Measurements from ENCODE around the gene MVB12B. TPM values are rescaled to one million over a fixed set of nuclear protein-coding genes. Genes with fewer than 3 reads are reported as not detected.

The MVB12B gene
- total RNA-seq, 1 experiment from 2014 or later, result 5.8 TPM

GRCh38 chr9:126499005-126499910, 172.6 kb downstream of the MVB12B start:
- H3T11ph ChIP-seq (ENCODE audit: low read length), result no peak overlapping the region
- no peak overlapping the region for H2BK15ac ChIP-seq (ENCODE audit: low read depth, low read length)
- peak overlapping the region; percentile 65 to 84 for H3K4me3 Mint-ChIP-seq
- H3K4me1 ChIP-seq (ENCODE audit: insufficient read depth, low read length), result no peaks in the 10 kb centered on the region
- no peak overlapping the region for H2BK12ac ChIP-seq (ENCODE audit: insufficient read length, low read depth, low read length)
- H3K4me1 Mint-ChIP-seq, result peaks cover 11 to 13% of the 10 kb centered on the region in 2 experiments
- H3K79me1 ChIP-seq (ENCODE audit: insufficient read depth, low read depth, low read length, poor library complexity, severe bottlenecking), result no peaks in the 10 kb centered on the region
- H4K5ac ChIP-seq (ENCODE audit: insufficient read length, low read depth, low read length), result no peak overlapping the region
- H3K27me3 ChIP-seq (ENCODE audit: insufficient read depth, low read length), result no peaks in the 10 kb centered on the region
- H2BK120ac ChIP-seq (ENCODE audit: low read depth, low read length, poor library complexity, severe bottlenecking), result no peak overlapping the region
- no peak overlapping the region for H3K4ac ChIP-seq (ENCODE audit: low read depth, low read length)
- no peaks in the 10 kb centered on the region for H3K9me3 Mint-ChIP-seq
- H3K9ac ChIP-seq (ENCODE audit: extremely low read depth, insufficient read length, low read length), result no peak overlapping the region
- H4K8ac ChIP-seq (replicated peaks; ENCODE audit: insufficient read length, low read depth, low read length), result no peak overlapping the region
- H4K91ac ChIP-seq (ENCODE audit: insufficient read length, low read depth, low read length), result no peak overlapping the region
- H4K20me1 ChIP-seq (ENCODE audit: control insufficient read depth, insufficient read depth, insufficient read length), result no peaks in the 10 kb centered on the region
- H3K23ac ChIP-seq (ENCODE audit: insufficient read length, low read depth, low read length), result no peak overlapping the region
- H3K27me3 Mint-ChIP-seq (ENCODE audit: low read depth), result peaks cover 26% of the 10 kb centered on the region
- H3K4me2 ChIP-seq (ENCODE audit: insufficient read depth, insufficient read length, low read length), result peak overlapping the region; percentile 56
- H2AFZ ChIP-seq (ENCODE audit: low read length), result no peak overlapping the region
- no peak overlapping the region for H3K27ac ChIP-seq (ENCODE audit: insufficient read length, low read depth, low read length)
- peaks cover 14% of the 10 kb centered on the region for H3K23me2 ChIP-seq (ENCODE audit: insufficient read length, low read depth, low read length, poor library complexity, severe bottlenecking)
- no peaks in the 10 kb centered on the region for H3K36me3 Mint-ChIP-seq (ENCODE audit: insufficient read depth in 1 of 3, low read depth in 3 of 3)
- no peaks in the 10 kb centered on the region for H3K9me3 ChIP-seq (ENCODE audit: control insufficient read depth, low read depth, low read length)
- peak; percentile 63 for DNase-seq
- TF ChIP-seq CTCF (conservative IDR thresholded peaks at IDR 0.05), result peak; percentile 100
- H3K18ac ChIP-seq (ENCODE audit: insufficient read length, low read depth, low read length), result no peak overlapping the region
- peak overlapping the region in 1 of 3 experiments; percentile 70; a peak in 1 of 7 replicates for H3K27ac Mint-ChIP-seq
- H3K79me2 ChIP-seq (ENCODE audit: insufficient read depth, low read length), result no peaks in the 10 kb centered on the region
- no peak overlapping the region for H3K56ac ChIP-seq (ENCODE audit: insufficient read length, low read depth, low read length)
- no peak overlapping the region for H2AK5ac ChIP-seq (ENCODE audit: insufficient read length, low read length)
- no peak overlapping the region for H3K14ac ChIP-seq (ENCODE audit: insufficient read depth, low read length)
- H2BK20ac ChIP-seq (ENCODE audit: low read depth, low read length, poor library complexity, severe bottlenecking), result no peak overlapping the region
- no CpG with 5 or more reads among the region's 46 CpGs for WGBS (ENCODE audit: extremely low coverage, insufficient read length, low lambda C conversion rate)
- no peak overlapping the region for H2BK5ac ChIP-seq (ENCODE audit: insufficient read length, low read length)
